Inferior parietal cortex (tissue), 1 donor: ENCODE results near the gene FGF7.
"Not testable (repeated sequence)": the region's sequence is repeated elsewhere in the genome, so short reads cannot be mapped to it uniquely, and the experiment has no call there.

Experiments used
- DNase-seq: peaks from one replicate; pipeline ENCODE4 v3.0.0-alpha.2; 2016; ENCODE audit errors: extremely low spot score

The FGF7 gene

DNA sequence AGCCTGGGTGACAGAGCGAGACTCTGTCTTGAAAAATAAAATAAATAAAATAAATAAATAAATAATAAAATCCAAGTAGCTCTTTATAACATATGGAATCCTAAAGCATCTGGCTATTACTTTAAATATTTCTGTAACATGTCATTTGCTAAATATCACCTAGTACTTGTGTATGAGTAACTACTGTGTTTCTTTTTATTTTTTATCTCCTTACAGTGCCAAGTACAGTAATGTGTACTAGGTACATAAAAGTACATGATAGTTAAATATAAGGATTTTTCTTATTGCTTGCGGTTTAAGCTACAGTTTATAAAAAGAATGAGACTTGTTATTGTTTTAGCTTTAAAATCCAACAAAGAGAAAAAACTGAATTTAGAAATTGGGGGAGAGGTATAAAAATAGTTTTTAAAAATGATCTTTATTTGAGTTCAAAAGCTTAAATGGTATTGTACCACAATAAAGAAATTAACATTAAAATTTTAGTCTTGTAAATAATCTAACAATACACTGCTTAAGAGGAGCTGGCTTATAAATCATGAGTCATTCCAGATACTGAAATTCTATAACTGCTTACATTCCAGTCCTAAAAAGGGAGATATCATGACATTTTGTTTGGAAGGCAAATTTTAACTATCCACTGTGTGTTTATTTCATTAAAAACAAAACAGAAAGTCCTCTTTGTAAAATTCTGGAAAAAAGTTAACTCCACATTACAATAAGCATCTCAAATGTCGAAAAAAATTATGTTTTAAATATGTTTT, 73.1 kb downstream of the FGF7 start:
- DNase-seq, result no peak

DNA sequence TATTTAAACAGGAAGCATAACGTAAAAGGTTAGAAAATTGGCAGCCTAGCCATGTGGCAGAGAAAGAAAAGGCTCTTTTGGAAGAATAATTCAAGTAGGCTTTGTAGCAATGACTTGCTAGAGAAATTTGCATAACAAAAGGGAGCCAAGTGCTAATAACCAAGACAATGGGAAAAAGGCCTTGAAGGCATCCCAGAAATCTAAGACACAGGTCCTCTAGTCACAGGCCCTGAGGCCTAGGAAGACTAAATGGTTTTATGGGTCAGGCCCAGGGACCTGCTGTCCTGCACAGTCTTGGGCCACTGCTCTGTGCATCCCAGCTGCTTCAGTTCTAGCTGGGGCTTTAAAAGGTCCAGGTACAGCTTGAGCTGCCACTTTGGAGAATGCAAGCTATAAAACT, 78.5 kb downstream of the FGF7 start:
- DNase-seq, result no peak

DNA sequence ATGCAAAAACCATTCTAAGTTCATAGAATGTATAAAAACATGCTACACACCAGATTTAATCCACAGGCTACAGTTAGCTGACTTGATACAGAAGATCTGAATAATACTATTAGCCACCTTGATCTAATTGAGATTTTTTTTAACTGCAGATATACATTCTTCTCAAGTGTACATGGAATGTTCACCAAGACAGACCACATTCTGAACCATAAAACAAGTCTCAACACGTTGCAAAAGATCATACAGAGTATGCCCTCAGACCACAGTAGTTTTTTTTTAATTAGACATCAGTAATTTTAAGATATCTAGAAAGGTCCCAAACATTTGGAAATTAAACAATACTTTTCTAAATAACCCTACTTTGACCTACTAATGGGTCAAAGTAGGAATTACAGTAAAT, 83.3 kb downstream of the FGF7 start:
- no peak for DNase-seq

DNA sequence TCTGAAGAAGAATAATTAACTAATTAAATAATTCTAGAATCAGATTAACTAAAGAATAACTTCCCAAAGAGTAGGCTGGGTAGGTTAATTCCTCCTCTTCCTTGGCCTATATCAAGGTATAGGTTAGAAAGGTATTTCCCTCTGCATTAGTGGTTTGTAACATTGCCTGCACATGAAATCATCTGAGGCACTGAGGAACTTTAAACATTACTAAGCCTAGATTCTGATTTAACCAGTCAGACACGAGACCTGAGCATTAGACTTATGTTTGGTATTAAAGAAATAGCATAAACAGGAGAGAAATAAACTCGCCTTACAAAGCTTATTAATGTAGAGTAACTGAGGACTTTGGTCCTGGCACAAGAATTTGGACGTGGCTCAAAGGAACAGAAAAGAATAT, 84.2 kb downstream of the FGF7 start:
- no peak for DNase-seq

DNA sequence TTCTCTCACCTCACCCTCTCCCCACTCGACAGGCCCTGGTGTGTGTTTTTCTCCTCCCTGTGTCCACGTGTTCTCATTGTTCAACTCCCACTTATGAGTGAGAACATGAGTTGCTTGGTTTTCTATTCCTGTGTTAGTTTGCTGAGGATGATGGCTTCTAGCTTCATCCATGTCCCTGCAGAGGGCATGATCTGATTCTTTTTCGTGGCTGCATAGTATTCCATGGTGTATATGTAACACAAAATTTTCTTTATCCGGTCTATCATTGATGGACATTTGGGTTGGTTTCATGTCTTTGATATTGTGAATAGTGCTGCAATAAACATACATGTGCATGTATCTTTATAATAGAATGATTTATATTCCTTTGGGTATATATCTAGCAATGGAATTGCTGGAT, 89.7 kb downstream of the FGF7 start:
- not testable (repeated sequence) for DNase-seq

DNA sequence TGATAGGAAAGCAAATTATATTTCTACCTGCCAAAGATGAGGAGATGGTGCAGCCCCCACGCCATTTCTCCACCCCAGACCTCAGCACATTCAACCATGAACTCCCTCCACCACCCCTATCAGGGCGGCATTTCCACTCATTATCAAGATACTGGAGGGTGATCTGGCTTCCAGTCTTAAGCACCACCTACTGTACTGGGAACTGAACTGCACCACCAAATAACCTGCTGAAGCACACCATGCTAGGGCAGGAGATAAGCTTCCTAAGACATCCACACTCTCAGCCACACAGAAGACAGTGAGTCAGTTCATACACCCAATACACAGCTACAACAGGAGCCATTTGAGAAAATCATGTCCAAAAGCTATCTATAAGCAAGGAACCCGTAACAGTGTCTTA, 98.8 kb downstream of the FGF7 start:
- DNase-seq, result no peak

DNA sequence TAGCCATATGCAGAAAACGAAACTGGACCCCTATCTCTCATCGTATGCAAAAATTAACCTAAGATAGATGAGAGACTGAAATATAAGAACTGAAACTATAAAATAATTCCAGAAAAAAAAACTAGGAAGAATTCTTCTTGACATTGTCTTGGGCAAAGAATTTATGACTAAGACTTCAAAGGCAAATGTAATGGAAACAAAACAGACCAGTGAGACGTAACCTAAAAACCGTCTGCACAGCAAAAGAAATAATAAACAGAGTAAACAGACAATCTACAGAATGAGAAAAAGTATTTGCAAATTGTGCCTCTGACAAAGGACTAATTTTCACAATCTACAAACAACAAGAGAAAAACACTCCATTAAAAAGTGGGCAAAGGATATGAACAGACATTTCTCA, 105.2 kb downstream of the FGF7 start:
- no peak for DNase-seq

DNA sequence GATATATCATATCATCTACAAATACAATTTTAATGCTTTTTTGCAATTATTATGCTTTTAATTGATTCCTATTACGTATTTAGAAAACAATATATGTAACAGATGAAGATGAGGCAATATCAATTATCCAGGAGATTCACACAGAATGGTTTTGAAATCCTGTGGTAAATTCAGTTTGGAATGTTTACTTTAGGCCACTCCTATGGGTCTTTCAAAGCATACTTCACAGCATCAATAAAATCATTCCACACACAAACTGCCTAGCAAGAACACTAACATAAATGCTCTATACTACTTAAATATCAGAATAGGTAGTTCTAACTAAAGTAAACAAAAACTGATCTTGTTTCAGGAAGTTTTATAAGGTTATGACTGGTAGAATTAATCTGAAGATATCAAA, 107.0 kb downstream of the FGF7 start:
- no peak for DNase-seq
